Activated CD8-positive, alpha-beta T cell treated with anti-CD3 and anti-CD28 coated beads, Interleukin-2, amount 10 ng/mL, durations not matched to agents 7 days and 5 days (primary cell): ENCODE measurements around the gene STXBP3. TPM values are rescaled to one million over a fixed set of nuclear protein-coding genes. Genes with fewer than 3 reads are reported as not detected.
"Not testable (repeated sequence)": the region's sequence is repeated elsewhere in the genome, so short reads cannot be mapped to it uniquely, and the experiment has no call there.

Experiments used
- ATAC-seq: fragments of 150-1000 bp; cut with Tn5 transposase; one replicate; pipeline ENCODE4 v1.10.0; 2021; ENCODE audit warnings: moderate library complexity
- CTCF ChIA-PET: fragments of 350-600 bp; sonication (Branson Sonifier 250); formaldehyde crosslinking; loops from one replicate; lab custom pipeline; 2021; ENCODE audit warnings: antibody characterized with exemption; lab: Charles Lee
- POLR2A ChIA-PET: fragments of 350-600 bp; sonication (Branson Sonifier 250); formaldehyde crosslinking; loops from one replicate; lab custom pipeline; 2021; ENCODE audit warnings: antibody characterized with exemption; lab: Charles Lee
- DNase-seq: peaks from one replicate; pipeline ENCODE4 v3.0.0-alpha.2; 2020
- H3K27ac Mint-ChIP-seq: one replicate; pipeline ENCODE4 v1.8.0; 2021; ENCODE audit warnings: mild to moderate bottlenecking, mixed read lengths
- H3K27me3 Mint-ChIP-seq: one replicate; pipeline ENCODE4 v1.8.0; 2021; ENCODE audit warnings: low read depth, mixed read lengths
- H3K36me3 Mint-ChIP-seq: one replicate; pipeline ENCODE4 v1.8.0; 2021; ENCODE audit warnings: low read depth, mixed read lengths
- H3K4me1 Mint-ChIP-seq: one replicate; pipeline ENCODE4 v1.8.0; 2021; ENCODE audit warnings: low read depth, mixed read lengths
- H3K4me3 Mint-ChIP-seq: one replicate; pipeline ENCODE4 v1.8.0; 2021; ENCODE audit warnings: mild to moderate bottlenecking, mixed read lengths
- H3K9me3 Mint-ChIP-seq: one replicate; pipeline ENCODE4 v1.8.0; 2022; ENCODE audit warnings: mixed read lengths; ENCODE audit not compliant: insufficient read depth
- total RNA-seq, 2 experiments: library from RNA; stranded (reverse); gene quantifications; one replicate each; pipeline ENCODE4 v1.2.3, GENCODE V29; 2021

Gene STXBP3
- total RNA-seq, 2 experiments from 2014 or later: 41.8 to 44.3 TPM

DNA sequence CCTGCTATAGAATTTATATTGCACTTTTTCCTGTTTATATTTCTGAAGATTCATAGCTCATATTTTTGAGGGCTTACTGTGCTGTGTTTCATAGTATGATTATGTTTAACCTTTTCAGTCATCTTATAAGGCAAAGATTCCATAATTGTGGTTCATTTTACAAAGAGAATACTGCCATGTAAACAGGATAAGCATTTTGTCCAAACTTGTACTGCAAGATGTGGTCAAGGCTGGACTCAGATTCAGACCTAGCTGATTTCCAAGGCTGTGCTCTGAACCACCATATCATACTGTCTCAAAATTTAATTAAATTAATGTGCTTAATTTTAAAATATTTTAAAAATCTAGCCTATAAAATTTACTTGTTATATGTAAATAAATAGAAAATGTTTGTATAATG is 31.4 kb downstream of the STXBP3 start:
- DNase-seq (no peak), ATAC-seq (no peak)
- ChIA-PET POLR2A (no interaction called here), CTCF (no interaction called here)
- Mint-ChIP-seq H3K4me1 (no peaks in the 10 kb centered on the region), H3K36me3 (peaks cover 46% of the 10 kb centered on the region), H3K9me3 (no peaks in the 10 kb centered on the region), H3K27me3 (no peaks in the 10 kb centered on the region), H3K27ac (no peak overlapping the region), H3K4me3 (no peak overlapping the region)

DNA sequence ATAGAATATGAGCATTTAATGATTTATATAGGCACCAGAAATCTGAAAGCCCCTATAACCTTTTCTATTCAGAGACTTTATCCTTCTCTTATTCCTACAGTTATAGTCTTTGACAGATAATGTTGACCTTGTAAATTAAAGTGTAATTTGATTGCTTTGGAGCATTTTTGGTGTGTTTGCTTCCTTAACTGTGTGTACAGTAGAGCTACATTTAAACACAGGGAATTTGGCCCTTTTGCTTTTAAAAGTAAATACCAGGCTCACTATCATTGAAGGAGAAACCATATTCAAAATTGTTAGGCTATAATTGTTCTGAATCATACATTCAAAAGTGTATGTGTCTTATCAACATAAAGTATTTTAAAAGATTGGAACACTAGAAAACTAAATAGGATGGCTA is 33.0 kb downstream of the STXBP3 start:
- ChIA-PET CTCF (no interaction called here), POLR2A (no interaction called here)
- H3K4me1 Mint-ChIP-seq: no peaks in the 10 kb centered on the region
- H3K36me3 Mint-ChIP-seq: peaks cover 53% of the 10 kb centered on the region
- no peak for ATAC-seq
- H3K27me3 Mint-ChIP-seq: no peaks in the 10 kb centered on the region
- H3K4me3 Mint-ChIP-seq: no peak overlapping the region
- H3K9me3 Mint-ChIP-seq: peaks cover 10% of the 10 kb centered on the region
- no peak overlapping the region for H3K27ac Mint-ChIP-seq
- no peak for DNase-seq

GRCh38 chr1:108780937-108781574 is 34.6 kb downstream of the STXBP3 start:
- DNase-seq: no peak
- Mint-ChIP-seq H3K4me3 (no peak overlapping the region), H3K27ac (no peak overlapping the region), H3K36me3 (peaks cover 62% of the 10 kb centered on the region), H3K27me3 (no peaks in the 10 kb centered on the region), H3K9me3 (peaks cover 26% of the 10 kb centered on the region), H3K4me1 (no peaks in the 10 kb centered on the region)
- no peak for ATAC-seq
- CTCF ChIA-PET: interaction anchor here (1.0 kb wide), 1 partner anchor 117 kb away, joined by 3 read pairs; no protein-coding TSS in a partner anchor
- POLR2A ChIA-PET: interaction anchor here (0.7 kb wide), 1 partner anchor 90 kb away, joined by 3 read pairs; no protein-coding TSS in a partner anchor

DNA sequence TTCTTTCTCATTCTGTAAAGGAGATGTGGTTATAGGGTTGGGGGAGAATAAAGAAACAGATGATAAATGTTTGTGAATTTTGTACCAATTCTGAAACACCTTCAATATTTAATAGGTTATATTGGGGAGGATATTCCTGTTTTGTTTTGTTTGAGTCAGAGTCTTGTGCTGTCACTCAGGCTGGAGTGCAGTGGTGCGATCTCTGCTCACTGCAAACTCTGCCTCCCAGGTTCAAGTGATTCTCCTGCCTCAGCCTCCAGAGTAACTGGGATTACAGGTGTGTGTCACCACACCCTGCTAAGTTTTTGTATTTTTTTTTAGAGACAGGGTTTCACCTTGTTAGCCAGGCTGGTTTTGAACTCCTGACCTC is 35.1 kb downstream of the STXBP3 start:
- H3K4me3 Mint-ChIP-seq, H3K27me3 Mint-ChIP-seq, H3K27ac Mint-ChIP-seq, H3K4me1 Mint-ChIP-seq, DNase-seq, ATAC-seq: not testable (repeated sequence)
- ChIA-PET CTCF (interaction anchor here (1.0 kb wide), 1 partner anchor 117 kb away, joined by 3 read pairs; no protein-coding TSS in a partner anchor), POLR2A (interaction anchor here (0.7 kb wide), 1 partner anchor 90 kb away, joined by 3 read pairs; no protein-coding TSS in a partner anchor)
- Mint-ChIP-seq H3K36me3 (peaks cover 67% of the 10 kb centered on the region), H3K9me3 (peaks cover 28% of the 10 kb centered on the region)

DNA sequence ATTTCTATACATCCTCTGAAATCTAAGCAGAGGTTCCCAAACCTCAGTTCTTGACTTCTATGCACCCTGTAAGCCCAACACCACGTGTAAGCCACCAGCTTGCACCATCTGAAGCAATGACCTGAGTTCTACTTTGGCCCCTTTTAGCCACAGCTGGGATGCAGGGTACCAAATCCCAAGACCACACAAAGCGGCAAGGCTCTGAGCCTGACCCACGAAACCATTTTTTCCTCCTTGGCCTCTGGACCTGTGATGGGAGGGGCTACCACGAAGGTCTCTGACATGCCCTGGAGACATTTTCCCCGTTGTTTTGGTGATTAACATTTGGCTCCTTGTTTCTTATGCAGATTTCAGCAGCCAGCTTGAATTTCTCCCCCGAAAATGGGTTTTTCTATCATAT is 38.8 kb downstream of the STXBP3 start:
- Mint-ChIP-seq H3K4me3 (no peak overlapping the region), H3K27me3 (no peaks in the 10 kb centered on the region), H3K27ac (no peak overlapping the region), H3K4me1 (no peaks in the 10 kb centered on the region), H3K9me3 (peaks cover 30% of the 10 kb centered on the region), H3K36me3 (peaks cover 72% of the 10 kb centered on the region)
- ChIA-PET CTCF (no interaction called here), POLR2A (no interaction called here)
- ATAC-seq (no peak), DNase-seq (no peak)

DNA sequence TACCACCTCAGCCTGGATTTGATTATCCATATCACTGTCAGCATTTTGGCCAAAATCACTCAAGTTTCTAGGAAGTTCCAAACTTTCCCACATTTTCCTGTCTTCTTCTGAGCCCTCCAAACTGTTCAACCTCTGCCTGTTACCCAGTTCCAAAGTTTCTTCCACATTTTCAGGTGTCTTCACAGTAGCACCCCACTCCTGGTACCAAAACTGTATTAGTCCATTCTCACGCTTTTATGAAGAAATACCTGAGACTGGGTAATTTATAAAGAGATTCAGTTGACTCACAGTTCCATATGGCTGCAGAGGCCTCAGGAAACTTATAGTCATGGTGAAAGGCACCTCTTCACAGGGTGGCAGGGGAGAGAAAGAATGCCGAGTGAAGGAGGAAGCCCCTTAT is 39.4 kb downstream of the STXBP3 start:
- Mint-ChIP-seq H3K4me1 (no peaks in the 10 kb centered on the region), H3K36me3 (peaks cover 72% of the 10 kb centered on the region), H3K27me3 (no peaks in the 10 kb centered on the region), H3K4me3 (no peak overlapping the region), H3K27ac (no peak overlapping the region), H3K9me3 (peaks cover 30% of the 10 kb centered on the region)
- ChIA-PET CTCF (interaction anchor here (1.7 kb wide), 1 partner anchor 43 kb away, joined by 5 read pairs; no protein-coding TSS in a partner anchor), POLR2A (no interaction called here)
- DNase-seq: no peak
- no peak for ATAC-seq

DNA sequence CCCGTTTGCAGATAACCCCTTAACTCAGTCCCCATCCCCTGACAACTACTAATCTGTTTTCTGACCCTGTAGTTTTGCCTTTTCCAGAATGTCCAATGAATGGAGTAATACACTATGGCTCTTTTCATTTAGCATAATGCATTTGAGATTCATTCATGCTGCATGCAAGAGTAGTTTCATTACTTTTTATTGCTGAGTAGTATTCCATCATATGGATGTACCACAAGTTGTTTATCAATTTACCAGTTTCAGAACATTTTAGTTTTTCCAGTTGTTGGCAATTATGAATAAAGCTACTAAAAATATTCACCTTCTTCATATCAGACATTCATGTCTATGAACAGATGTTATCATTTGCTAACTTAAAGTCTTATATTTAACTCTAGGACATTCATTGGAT is 45.3 kb downstream of the STXBP3 start:
- Mint-ChIP-seq H3K9me3 (peaks cover 7% of the 10 kb centered on the region), H3K27ac (no peak overlapping the region), H3K4me1 (no peaks in the 10 kb centered on the region)

GRCh38 chr1:108792420-108792819 is 45.9 kb downstream of the STXBP3 start:
- ChIA-PET CTCF (no interaction called here), POLR2A (no interaction called here)
- Mint-ChIP-seq H3K4me1 (no peaks in the 10 kb centered on the region), H3K4me3 (no peak overlapping the region), H3K27ac (no peak overlapping the region), H3K27me3 (no peaks in the 10 kb centered on the region), H3K36me3 (peaks cover 55% of the 10 kb centered on the region), H3K9me3 (peaks cover 7% of the 10 kb centered on the region)
- ATAC-seq (no peak), DNase-seq (no peak)

More for the DNA sequence above, 45.3 kb downstream of the STXBP3 start:
- ChIA-PET CTCF (no interaction called here), POLR2A (no interaction called here)
- Mint-ChIP-seq H3K4me3 (no peak overlapping the region), H3K27me3 (no peaks in the 10 kb centered on the region), H3K36me3 (peaks cover 59% of the 10 kb centered on the region)
- DNase-seq (no peak), ATAC-seq (no peak)

DNA sequence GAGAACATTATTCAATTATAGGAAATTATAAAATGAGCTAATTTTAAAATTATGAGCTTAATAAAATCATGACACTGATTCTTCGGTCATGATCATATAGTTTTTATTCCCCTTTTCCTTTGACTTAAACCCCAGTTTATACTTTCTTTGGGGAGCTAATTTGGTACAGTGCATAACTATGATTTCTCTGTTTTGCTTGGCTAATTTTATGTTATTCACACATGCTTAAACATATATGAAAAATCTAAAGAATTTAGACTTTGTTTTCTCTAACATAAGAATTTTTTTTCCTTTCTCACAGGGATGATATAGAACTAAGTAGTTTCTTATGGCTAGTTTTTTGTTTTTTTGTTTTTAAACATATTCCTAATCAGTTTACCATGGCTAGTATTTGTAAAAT is 52.5 kb downstream of the STXBP3 start:
- H3K27ac Mint-ChIP-seq: no peak overlapping the region
- peaks cover 43% of the 10 kb centered on the region for H3K36me3 Mint-ChIP-seq
- H3K4me1 Mint-ChIP-seq: no peaks in the 10 kb centered on the region
- DNase-seq (no peak), ATAC-seq (no peak)
- H3K4me3 Mint-ChIP-seq: no peak overlapping the region
- CTCF ChIA-PET: no interaction called here
- H3K9me3 Mint-ChIP-seq: no peaks in the 10 kb centered on the region
- POLR2A ChIA-PET: interaction anchor here (0.6 kb wide), 1 partner anchor 301 kb away, joined by 3 read pairs; no protein-coding TSS in a partner anchor
- no peaks in the 10 kb centered on the region for H3K27me3 Mint-ChIP-seq

DNA sequence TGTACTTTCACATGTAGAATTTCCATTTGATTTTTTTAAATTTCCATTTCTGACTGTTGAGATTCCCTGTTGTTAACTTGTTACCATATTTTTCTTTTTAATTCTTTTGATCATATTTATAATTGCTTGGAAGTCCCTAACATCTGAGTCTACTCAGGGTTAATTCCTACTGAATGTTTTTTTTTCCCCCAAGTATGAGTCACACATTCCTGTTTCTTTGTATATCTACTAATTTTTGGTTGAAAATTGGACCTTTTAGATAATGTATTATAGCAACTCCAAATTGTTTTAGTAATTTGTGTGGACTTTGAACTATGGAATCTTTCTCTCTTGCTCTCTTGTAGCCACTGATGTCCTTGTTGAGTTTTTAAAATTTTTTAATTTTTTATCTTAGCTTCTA is 54.6 kb downstream of the STXBP3 start:
- Mint-ChIP-seq H3K27ac (no peak overlapping the region), H3K9me3 (no peaks in the 10 kb centered on the region), H3K36me3 (peaks cover 40% of the 10 kb centered on the region), H3K4me1 (no peaks in the 10 kb centered on the region), H3K4me3 (no peak overlapping the region), H3K27me3 (no peaks in the 10 kb centered on the region)
- ATAC-seq (no peak), DNase-seq (no peak)
- ChIA-PET CTCF (interaction anchor here (0.7 to 0.9 kb wide), 2 partner anchors 10 to 27 kb away, joined by 3 read pairs; no protein-coding TSS in a partner anchor), POLR2A (no interaction called here)

DNA sequence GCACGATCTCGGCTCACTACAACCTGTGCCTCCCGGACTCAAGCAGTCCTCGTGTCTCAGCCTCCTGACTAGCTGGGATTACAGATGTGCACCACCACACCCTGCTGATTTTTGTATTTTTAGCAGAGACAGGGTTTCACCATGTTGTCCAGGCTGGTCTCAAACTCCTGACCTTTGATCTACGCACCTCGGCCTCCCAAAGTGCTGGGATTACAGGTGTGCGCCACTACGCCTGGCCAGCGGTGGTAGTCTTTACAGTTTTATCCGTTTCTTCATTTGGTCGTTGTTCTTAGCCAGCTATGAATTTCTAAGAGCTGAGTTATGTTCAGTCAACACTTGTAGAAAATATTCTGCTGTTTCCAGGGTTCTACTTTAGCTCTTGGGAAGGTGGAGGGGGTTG is 57.1 kb downstream of the STXBP3 start:
- Mint-ChIP-seq H3K4me1 (no peaks in the 10 kb centered on the region), H3K27ac (no peak overlapping the region), H3K36me3 (peaks cover 43% of the 10 kb centered on the region), H3K27me3 (no peaks in the 10 kb centered on the region), H3K4me3 (no peak overlapping the region), H3K9me3 (no peaks in the 10 kb centered on the region)
- ATAC-seq (no peak), DNase-seq (no peak)
- CTCF ChIA-PET: no interaction called here
- POLR2A ChIA-PET: no interaction called here

DNA sequence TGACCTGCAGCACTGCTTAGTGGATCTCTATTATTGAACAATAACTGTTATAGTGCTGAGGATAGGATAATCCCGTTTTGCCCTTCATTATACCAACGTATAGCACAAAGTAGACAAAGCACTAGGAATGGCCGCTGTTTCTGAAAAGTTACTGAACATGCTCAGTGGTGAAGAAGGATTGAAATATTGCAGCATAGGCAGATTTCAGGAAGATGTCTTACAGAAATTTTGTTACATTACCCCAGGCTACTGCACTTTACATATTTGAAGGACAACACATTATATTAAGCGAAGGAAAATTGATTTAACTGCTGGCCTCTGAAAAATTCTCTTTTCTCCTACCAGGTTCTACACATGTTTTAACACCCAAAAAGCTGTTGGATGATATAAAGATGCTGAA is 62.0 kb downstream of the STXBP3 start:
- POLR2A ChIA-PET: no interaction called here
- CTCF ChIA-PET: no interaction called here
- Mint-ChIP-seq H3K36me3 (peaks cover 23% of the 10 kb centered on the region), H3K4me1 (peaks cover 5% of the 10 kb centered on the region), H3K9me3 (no peaks in the 10 kb centered on the region), H3K27ac (no peak overlapping the region), H3K27me3 (no peaks in the 10 kb centered on the region), H3K4me3 (no peak overlapping the region)
- ATAC-seq: no peak
- no peak for DNase-seq
